H1 (cell line): Measurements from ENCODE around the gene PTAR1.

Experiments
- POLR2A ChIP-seq, 2 experiments: IDR thresholded peaks; 1 replicate in 1 of 2; 2 replicates in 1 of 2; pipeline ENCODE4 v1.6.1; 2011; ENCODE audit warnings: low read depth in 2 of 2, low read length in 2 of 2, mild to moderate bottlenecking in 2 of 2; ENCODE audit errors: control extremely low read depth in 1 of 2
- RAD21 ChIP-seq, 2 experiments: IDR thresholded peaks in 1 of 2; conservative IDR thresholded peaks in 1 of 2; 2 replicates each; pipeline ENCODE4 v1.6.1; 2011; ENCODE audit warnings: low read depth in 2 of 2, low read length in 2 of 2, improper control_type of control experiment in 1 of 2, inconsistent platforms in 1 of 2, mild to moderate bottlenecking in 1 of 2, moderate library complexity in 1 of 2
- SP1 ChIP-seq: IDR thresholded peaks from 2 replicates; pipeline ENCODE4 v1.6.1; 2011; ENCODE audit warnings: low read depth, low read length

- TF ChIP-seq POLR2A (IDR thresholded peaks at IDR 0.05; ENCODE audit: control extremely low read depth in 1 of 2, low read depth in 2 of 2, low read length in 2 of 2) (no peak), RAD21 (IDR thresholded peaks at IDR 0.05 in 1 of 2, conservative IDR thresholded peaks at IDR 0.05 in 1 of 2; ENCODE audit: low read depth in 2 of 2, low read length in 2 of 2) (no peak), SP1 (no peak)
These were observed 88.4 kb downstream of the PTAR1 start for GRCh38 chr9:69671311-69671878.
